Measurements from ENCODE around the gene TEX19.
A peak's percentile ranks its signal among the peaks of the same experiment; 100 is the strongest.
"Not testable (repeated sequence)": the region's sequence is repeated elsewhere in the genome, so short reads cannot be mapped to it uniquely, and the experiment has no call there.

TEX19 gene

DNA sequence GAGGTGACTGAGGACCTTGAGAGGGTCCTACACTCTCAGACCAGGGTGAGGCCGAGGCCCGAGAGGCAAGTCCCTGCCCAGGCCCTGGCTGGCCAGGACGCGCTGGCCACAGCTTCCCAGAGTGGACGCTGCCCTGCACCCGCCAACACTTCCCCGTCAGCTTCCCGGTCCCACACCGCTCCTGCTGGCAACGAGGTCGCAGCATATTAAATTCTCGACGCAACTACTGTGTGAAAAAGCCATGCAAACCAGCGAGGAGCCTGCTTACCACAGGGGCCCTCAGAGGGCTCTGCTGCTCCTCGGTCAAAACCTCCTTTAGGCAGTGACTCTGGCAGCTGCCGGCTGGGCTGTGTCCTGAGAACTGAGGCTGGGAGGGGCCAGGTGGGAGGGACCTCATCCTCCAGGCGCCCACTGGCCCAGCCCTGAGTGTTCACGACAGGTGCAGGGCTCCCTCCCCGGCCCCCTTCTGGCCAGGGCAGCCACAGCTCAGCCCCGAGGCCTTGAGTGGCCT is 2.1 kb upstream of the TEX19 start:
- peak; percentile 21 to 39 for DNase-seq

DNA sequence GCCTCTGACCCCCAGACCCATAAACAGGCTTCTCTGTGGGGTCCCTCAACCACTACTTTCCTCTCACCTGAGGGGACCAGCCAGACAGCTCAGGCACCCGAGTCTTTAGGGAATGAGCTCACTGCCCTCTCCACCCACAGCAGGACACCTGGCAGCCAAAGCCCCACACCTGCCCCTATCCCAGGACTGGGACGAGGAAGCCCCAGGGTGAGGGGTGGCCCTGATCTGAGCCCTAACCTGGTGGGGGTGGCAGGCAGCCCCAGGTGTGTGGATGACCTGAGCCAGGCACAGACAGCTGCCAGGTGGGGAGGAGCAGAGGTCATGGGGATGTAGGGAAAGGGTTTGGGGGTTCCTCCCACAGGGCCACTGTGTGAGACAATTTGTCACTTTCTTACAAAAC is 1.7 kb upstream of the TEX19 start:
- DNase-seq, result no peak

DNA sequence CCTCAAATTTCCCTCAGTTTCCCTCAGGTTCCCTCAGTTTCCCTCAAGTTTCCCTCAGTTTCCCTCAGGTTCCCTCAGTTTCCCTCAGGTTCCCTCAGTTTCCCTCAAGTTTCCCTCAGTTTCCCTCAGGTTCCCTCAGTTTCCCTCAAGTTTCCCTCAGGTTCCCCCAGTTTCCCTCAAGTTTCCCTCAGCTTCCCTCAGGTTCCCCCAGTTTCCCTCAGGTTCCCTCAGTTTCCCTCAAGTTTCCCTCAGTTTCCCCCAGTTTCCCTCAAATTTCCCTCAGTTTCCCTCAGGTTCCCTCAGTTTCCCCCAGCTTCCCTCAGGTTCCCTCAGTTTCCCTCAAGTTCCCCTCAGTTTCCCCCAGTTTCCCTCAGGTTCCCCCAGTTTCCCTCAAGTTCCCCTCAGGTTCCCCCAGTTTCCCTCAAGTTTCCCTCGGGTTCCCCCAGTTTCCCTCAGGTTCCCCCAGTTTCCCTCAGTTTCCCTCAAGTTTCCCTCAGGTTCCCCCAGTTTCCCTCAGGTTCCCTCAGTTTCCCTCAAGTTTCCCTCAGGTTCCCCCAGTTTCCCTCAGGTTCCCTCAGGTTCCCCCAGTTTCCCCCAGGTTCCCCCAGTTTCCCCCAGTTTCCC is 516 bp downstream of the TEX19 start:
- not testable (repeated sequence) for DNase-seq

DNA sequence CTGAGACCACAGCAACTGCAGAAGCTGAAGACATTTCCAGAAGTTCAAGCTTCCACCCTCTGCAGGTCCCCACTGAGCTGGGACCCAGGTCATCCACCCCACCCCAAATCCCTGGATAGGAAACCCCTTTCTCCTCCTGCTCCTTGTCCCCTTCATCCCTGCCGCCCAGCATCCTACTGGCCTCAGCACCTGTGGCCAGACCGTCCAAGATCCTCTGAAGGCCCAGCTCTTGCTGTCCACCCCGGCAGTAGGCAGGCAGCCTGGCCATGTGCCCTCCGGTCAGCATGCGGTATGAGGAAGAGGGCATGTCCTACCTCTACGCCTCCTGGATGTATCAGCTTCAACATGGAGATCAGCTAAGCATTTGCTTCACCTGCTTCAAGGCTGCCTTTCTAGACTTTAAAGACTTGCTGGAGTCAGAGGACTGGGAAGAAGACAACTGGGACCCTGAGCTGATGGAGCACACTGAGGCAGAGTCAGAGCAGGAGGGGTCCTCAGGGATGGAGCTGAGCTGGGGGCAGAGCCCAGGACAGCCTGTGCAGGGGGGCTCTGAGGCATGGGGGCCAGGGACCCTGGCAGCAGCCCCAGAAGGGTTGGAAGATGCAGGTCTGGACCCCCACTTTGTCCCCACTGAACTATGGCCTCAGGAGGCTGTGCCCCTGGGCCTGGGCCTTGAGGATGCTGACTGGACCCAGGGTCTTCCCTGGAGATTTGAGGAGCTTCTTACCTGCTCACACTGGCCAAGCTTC is 3.0 kb downstream of the TEX19 start:
- no peak for DNase-seq

DNA sequence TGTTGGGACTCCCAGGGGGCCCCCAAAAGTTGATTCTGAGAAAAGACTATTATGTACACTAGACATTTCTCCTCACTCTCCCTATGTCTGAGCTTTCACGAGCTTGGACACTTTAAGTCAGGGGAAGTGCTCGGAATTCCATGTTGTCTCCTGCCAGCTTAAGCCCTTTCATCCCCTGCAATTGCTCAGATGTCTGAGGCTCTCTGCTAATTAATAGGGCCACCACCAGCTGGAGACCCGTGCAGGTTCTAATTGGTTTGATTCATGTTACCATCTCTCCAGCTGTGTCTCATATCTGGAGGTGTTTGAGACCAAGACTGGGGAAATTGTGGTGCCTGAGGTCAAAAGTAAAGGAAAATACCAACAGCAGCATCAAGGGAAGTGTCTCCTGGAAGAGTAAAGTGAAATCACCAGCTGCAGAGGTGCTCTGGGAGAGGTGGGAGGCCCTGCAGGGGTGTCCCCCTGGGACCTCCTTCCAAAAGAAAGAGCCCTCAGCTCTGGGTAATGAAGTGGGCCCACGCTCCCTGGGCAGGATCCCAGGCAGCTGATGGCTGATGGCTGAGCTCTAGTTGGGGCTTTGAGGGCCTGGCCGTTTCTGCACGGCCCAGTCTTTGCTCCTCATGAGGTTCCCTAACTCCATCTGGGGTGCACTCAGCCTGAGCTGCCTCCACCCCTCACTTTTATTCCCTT is 6.7 kb downstream of the TEX19 start:
- no peak for DNase-seq

DNA sequence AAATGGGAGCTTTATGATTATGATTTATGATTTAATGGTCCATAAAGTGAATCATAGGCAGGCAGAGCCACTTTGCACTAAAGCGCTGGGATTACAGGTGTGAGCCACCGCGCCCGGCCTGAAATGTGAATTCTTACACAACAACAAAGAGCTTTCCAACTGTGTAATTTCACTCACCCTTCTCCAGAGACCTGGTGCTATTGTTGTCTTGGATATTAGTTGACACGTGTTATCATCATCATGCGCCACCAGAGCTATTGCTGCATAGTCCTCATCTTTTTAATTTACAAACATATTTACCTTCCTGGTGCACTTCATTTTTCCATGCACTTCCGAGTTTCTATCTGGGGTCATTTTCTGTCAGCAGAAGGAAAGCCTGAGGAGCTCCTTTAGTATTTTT is 7.7 kb downstream of the TEX19 start:
- DNase-seq, result peak; percentile 74 to 83

DNA sequence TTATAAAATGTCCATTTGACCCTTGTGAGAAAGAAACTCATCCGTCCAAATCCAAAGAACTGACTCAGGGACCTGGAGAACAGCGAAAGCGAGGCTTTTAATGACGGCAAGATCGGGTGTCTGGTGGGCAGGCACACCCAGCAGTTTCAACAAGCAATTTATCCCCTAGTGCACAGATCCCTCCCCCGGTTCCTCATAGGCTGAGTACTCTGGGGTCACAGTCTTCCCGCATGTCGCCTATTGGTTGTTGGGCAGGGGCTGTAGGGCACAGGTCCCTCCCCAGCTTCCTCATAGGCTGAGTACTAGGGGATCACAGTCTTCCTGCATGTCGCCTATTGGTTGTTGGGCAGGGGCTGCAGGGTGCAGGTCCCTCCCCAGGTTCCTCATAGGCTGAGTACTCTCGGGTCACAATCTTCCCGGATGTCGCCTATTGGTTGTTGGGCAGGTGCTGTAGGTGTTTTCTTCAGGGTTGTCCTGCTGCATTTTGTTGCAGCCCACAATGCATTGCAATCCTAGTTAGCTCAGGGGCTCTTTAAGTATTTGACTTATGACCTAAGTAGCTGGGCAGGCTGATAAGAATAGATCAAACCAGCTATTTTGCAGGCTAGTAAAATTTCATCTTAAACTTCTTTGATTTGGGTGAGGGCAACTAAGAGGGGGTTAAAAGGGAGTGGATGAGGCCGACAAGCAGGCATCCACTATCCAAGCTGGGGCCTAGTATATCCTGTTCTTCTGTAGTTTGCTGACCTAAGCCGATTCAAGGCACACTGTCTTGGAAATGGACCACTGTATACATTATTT is 8.9 kb downstream of the TEX19 start:
- DNase-seq, result no peak

DNA sequence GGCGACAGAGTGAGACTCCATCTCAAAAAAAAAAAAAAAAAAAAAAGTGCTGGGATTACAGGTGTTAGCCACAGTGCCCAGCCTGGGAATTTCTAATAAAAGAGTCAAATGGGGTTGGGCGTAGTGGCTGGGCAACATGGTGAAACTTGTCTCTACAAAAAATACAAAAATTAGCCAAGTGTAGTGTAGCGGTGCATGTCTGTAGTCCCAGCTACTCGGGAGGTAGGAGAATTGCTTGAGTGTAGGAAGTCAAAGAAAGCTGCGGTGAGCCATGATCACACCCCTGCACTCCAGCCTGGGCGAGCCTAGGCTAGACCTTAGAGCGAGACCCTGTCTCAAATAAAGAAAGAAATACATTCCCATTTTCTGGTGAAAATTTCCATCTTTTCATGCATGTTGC is 10.2 kb downstream of the TEX19 start:
- no peak for DNase-seq

DNA sequence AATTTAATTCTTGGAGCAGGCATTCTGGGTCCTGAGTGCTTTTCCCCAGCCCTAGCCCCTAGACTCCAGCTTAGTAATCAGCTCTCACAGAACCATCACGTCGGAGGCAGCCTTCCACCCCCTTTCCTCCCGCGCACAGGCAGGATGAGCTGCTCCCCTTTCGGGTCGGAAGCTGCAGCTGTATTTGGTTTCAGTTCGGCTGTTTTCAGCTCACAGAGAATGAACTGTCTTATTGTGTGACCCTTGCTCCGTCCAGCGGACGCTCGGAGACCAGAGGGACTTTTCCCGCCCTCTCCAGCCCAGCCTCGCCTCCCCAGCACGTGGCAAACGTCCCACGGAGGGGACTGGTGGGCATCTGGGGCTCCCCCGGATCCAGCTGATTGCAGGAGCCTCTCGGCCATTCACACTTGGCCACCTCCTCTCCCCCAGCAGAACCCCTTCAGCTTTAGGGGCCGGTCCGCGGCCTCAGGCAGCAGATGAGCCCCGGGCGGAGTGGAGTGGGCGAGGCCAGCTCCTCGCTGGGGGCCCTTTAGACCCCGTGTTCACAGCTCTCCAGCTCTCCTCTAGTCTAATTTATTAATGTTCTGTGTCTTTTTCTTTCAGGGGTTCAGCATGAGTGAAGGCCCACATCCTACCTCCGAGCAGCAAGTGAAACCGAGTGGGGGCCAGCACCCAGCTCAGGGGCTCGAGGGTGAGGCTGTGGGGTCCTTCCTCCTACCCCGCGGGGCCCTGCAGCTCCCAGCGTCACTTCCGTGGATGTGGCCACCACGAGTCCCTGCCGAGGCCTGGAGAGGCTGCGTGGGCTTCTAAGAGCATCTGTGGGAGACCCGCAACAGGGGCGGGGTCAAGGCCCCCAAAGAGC is 11.7 kb downstream of the TEX19 start:
- no peak for DNase-seq

DNA sequence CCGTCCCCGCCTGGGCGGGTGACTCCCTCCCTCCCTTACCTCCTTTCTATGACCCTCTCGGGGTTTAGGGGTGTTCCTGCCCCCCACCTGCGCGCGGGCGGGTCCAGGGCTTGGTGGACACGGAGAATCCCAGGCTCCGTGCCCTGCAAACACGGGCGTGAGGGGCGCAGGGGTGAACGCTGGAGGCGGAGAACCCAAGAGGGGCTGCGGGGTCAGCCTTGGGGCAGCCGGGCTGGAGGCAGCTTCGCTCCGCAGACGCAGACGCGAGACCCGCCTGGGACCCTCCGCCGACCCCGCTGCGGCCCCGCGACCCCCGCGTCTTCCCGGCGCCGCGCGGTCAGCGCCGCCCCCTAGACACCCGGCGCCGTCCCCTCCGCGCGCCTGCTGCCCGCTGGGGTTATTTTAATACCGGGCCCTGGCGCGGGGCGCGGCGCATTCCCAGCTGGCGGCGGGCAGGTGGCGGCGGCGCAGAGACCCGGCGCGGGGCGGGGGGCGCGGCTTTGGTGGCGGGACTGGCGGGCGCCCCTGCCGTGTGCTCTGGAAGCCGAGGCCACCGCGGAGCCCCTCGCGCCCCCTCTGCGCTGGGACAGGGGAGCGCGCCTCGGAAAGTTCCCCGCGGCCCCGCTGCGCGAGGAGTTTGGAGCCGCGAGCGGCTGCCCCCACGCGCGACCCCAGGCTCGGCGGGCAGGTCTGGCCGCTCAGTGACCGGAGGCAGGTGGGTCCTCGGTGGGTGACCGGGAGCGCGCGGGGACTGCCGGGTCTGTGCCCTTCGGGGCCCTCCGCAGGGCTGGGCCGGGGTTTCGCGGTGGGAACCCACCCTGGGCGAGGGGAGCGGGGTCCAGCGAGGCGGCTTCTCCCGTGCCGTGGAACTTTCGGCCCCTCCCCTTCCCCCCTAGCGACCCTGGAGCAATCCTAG is 12.5 kb downstream of the TEX19 start, which contains the start of gene UTS2R:
Gene UTS2R, plus strand, starts transcription at position 433 of the 916 bp plus-strand sequence. CDS start 2,560 bp downstream, outside the sequence.
- no peak for DNase-seq

DNA sequence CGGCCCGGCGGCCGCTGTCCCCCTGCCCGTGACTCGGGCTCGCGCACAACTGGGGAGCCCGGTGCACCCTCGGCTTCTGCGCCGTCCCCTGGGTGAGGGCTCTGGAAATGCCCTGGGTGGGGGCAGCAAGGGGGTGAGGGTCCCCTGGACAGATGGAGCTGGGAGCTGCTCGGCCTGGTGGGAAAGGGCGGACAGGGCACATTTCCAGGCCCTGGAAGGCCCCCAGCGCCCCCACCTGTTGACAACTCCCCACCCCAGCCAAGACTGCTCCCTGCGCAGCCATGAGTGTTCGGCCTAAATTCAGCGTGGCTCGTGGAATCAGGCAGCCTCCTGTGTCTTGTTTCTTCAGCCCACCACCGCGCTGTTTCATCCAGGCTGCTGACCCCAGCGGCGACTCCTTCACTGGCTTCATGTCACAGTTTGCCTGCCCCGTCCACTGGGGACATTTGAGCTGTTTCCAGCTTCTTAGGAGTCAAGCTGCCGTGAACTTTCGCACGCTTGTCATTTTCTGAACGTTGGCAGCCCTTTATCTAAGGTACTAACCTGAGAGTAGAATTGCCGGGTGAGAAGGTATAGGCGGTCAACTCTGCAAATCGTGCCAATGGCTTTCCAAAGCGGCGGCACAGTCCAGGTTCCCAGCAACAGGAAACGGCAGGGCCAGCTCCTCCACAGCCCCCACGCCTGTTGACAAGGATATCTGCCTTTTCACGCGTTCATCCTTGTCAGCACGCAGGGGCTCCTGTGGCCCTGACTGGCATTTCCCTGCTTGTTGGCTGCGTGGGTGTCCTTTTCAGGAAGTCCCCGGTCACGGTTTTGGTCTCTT is 13.4 kb downstream of the TEX19 start:
- DNase-seq, result no peak

DNA sequence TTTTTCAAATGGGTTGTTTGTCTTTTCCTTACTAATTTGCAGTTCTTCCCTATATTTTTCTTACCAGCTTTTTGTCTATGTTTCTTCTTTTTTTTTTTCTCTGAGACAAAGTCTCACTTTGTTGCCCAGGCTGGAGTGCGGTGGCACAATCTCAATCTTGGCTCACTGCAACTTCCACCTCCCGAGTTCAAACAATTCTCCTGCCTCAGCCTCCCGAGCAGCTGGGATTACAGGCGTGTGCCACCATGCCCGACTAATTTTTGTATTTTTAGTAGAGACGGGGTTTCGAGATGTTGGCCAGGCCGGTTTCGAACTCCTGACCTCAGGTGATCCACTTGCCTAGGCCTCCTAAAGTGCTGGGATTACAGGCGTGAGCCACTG is 14.0 kb downstream of the TEX19 start:
- DNase-seq, result not testable (repeated sequence)

DNA sequence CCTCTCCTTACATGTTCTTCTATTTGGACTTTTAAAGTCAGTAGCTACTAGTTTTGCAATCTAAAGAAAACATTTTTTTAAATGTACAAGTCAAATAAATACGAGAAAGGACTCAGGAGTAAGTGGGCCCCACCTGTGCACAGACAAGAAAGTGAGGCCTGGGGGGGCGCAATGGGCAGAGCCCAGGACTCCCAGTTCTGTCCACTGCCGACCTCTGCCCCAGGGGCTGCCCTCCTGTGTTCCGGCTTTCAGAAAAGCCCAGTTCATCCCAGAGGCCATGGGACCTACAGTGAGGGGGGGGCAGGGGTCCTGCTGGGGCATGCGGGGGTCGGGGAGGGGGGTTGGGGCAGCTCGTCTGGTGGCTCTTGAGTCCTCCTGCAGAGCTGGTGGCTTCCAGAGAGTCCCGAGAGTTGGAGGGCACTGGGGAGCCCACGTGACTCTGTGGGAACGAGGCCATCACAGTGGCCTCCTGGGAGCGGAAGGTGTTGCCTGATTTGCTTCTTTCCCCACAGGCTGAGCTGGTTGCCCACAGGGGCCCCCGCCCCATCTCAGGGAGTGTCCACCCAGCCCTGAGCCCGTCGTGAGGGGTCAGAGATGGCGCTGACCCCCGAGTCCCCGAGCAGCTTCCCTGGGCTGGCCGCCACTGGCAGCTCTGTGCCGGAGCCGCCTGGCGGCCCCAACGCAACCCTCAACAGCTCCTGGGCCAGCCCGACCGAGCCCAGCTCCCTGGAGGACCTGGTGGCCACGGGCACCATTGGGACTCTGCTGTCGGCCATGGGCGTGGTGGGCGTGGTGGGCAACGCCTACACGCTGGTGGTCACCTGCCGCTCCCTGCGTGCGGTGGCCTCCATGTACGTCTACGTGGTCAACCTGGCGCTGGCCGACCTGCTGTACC is 14.9 kb downstream of the TEX19 start:
- no peak for DNase-seq

DNA sequence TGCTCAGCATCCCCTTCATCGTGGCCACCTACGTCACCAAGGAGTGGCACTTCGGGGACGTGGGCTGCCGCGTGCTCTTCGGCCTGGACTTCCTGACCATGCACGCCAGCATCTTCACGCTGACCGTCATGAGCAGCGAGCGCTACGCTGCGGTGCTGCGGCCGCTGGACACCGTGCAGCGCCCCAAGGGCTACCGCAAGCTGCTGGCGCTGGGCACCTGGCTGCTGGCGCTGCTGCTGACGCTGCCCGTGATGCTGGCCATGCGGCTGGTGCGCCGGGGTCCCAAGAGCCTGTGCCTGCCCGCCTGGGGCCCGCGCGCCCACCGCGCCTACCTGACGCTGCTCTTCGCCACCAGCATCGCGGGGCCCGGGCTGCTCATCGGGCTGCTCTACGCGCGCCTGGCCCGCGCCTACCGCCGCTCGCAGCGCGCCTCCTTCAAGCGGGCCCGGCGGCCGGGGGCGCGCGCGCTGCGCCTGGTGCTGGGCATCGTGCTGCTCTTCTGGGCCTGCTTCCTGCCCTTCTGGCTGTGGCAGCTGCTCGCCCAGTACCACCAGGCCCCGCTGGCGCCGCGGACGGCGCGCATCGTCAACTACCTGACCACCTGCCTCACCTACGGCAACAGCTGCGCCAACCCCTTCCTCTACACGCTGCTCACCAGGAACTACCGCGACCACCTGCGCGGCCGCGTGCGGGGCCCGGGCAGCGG is 15.7 kb downstream of the TEX19 start:
- no peak for DNase-seq

DNA sequence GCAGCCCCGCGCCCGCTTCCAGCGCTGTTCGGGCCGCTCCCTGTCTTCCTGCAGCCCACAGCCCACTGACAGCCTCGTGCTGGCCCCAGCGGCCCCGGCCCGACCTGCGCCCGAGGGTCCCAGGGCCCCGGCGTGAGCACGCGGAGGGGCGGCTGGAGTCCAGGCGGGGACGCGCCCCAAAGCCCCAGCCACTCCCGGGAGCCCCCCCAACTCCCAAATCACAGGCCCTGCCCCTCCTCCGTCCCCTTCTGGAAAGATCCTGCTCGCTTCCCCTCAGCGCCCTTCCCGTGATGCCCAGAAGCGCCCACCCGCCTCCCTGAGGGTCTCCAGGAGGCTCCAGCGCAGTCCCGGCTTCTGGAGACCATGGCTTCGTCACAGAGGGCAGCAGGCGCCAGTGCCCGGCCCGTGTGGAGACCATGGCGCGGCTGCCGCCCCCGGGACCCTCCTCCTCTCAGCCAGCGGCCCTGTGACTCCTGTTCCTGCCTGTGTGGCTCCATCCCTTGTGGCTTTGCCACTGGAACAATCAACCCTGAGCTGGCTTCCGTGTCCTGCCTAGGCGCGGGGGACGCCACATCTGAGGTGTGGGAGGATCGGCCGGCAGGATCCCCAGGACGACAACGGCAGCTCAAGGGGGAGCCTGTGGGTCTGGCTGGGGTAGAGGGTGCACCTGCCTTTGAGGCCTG is 16.5 kb downstream of the TEX19 start:
- DNase-seq, result no peak

DNA sequence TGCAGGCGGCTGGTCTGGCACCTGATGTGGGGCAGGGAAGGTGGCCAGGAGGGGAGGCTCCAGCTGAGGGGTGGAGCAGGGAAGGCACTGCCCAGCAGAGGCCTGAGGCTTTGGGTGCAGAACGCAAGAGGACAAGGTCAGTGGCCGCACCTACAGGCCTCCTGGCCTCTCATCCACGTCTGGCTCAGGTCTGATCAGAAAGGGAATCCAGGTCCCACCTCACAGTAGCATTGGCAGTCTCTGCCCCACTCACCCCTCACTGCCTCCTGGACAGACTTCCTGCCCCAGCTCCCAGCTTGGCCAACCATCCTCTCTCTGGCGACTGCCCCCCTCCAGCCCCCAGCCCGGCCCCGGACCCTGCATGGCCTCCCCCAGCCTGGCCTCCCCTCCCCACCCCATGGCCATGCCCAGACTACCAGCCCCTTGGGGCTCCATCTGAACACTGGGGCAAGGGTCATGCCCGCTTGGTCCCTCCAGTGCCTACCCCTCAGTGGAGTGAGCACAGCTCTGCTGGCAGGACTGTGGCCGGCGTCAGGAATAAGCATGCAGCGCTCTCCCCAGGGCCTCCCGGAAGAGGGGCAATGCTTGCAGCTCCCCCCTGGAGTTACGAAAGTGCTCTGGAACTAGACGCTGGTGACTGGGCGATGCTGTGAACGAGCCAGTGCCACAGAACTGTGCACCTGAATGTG is 17.1 kb downstream of the TEX19 start:
- DNase-seq, result no peak

DNA sequence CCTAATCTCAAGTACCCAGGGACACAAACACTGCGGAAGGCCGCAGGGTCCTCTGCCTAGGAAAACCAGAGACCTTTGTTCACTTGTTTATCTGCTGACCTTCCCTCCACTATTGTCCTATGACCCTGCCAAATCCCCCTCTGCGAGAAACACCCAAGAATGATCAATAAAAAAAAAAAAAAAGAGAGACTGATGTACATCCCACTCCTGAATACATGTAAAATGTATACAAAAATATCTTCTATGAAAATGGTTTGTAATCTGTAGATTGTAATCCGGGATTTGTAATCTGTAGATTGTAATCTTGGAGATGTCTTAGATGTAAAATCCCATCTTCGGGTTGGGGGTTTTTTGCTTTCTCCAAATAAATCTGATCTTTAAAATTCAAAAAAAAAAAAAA is 18.2 kb downstream of the TEX19 start:
- DNase-seq, result not testable (repeated sequence)

All from NCI-H187 (cell line).